ES-I3 (cell line): ENCODE results near the gene OSTM1.
A peak's percentile ranks its signal among the peaks of the same experiment; 100 is the strongest.

Source experiments
- H3K36me3 ChIP-seq: 2 replicates; pipeline ENCODE4 v1.6.1; 2013; ENCODE audit warnings: mild to moderate bottlenecking, low read length, control low read depth, moderate library complexity; ENCODE audit not compliant: insufficient read depth
- H3K4me1 ChIP-seq: 2 replicates; pipeline ENCODE4 v1.6.1; 2013; ENCODE audit warnings: mild to moderate bottlenecking, control low read depth, low read length; ENCODE audit not compliant: insufficient read depth
- H3K9ac ChIP-seq: 2 replicates; pipeline ENCODE4 v1.6.1; 2013; ENCODE audit warnings: low read depth, mild to moderate bottlenecking, low read length, moderate library complexity
- H3K9me3 ChIP-seq: 2 replicates; pipeline ENCODE4 v1.6.1; 2013; ENCODE audit warnings: mild to moderate bottlenecking, low read length, moderate library complexity; ENCODE audit not compliant: control insufficient read depth, insufficient read depth

The OSTM1 gene

GRCh38 chr6:108078191-108078590 is 3.6 kb upstream of the OSTM1 start:
- no peaks in the 10 kb centered on the region for H3K9me3 ChIP-seq
- peaks cover 20% of the 10 kb centered on the region for H3K4me1 ChIP-seq
- no peak overlapping the region for H3K9ac ChIP-seq
- no peaks in the 10 kb centered on the region for H3K36me3 ChIP-seq

GRCh38 chr6:108074057-108074358 is 533 bp downstream of the OSTM1 start:
- H3K36me3 ChIP-seq, result no peaks in the 10 kb centered on the region
- H3K4me1 ChIP-seq, result 0 out of 2 replicates have a peak, but pooled peaks cover 5% of the 10 kb centered on the region
- no peaks in the 10 kb centered on the region for H3K9me3 ChIP-seq

GRCh38 chr6:108071736-108072276 is 2.7 kb downstream of the OSTM1 start:
- Histone ChIP-seq H3K4me1 (0 out of 2 replicates have a peak, but pooled peaks cover under 1% of the 10 kb centered on the region), H3K9ac (no peak overlapping the region), H3K9me3 (no peaks in the 10 kb centered on the region), H3K36me3 (no peaks in the 10 kb centered on the region)

More at GRCh38 chr6:108074057-108074358, 533 bp downstream of the OSTM1 start:
- peak overlapping the region; percentile 91 for H3K9ac ChIP-seq

- no peaks in the 10 kb centered on the region for H3K9me3 ChIP-seq
- peaks cover 2% of the 10 kb centered on the region; the same call in 1 of the 2 replicates for H3K36me3 ChIP-seq
- H3K4me1 ChIP-seq, result no peaks in the 10 kb centered on the region
- no peak overlapping the region for H3K9ac ChIP-seq
These were observed 5.9 kb downstream of the OSTM1 start for GRCh38 chr6:108068618-108069017.

GRCh38 chr6:108068182-108068581 is 6.4 kb downstream of the OSTM1 start:
- Histone ChIP-seq H3K36me3 (peaks cover 4% of the 10 kb centered on the region; the same call in 1 of the 2 replicates), H3K9ac (no peak overlapping the region), H3K4me1 (no peaks in the 10 kb centered on the region), H3K9me3 (no peaks in the 10 kb centered on the region)

- H3K4me1 ChIP-seq, result no peaks in the 10 kb centered on the region
- no peaks in the 10 kb centered on the region for H3K9me3 ChIP-seq
- H3K9ac ChIP-seq, result no peak overlapping the region
- no peaks in the 10 kb centered on the region for H3K36me3 ChIP-seq
These were observed 21.8 kb downstream of the OSTM1 start for GRCh38 chr6:108052706-108053105.

GRCh38 chr6:108051481-108051880 is 23.1 kb downstream of the OSTM1 start:
- Histone ChIP-seq H3K4me1 (no peaks in the 10 kb centered on the region), H3K36me3 (no peaks in the 10 kb centered on the region), H3K9me3 (no peaks in the 10 kb centered on the region), H3K9ac (no peak overlapping the region)

GRCh38 chr6:108039681-108040080 is 34.9 kb downstream of the OSTM1 start:
- Histone ChIP-seq H3K4me1 (no peaks in the 10 kb centered on the region), H3K36me3 (no peaks in the 10 kb centered on the region), H3K9ac (no peak overlapping the region), H3K9me3 (no peaks in the 10 kb centered on the region)

GRCh38 chr6:108036884-108037283 is 37.7 kb downstream of the OSTM1 start:
- Histone ChIP-seq H3K4me1 (no peaks in the 10 kb centered on the region), H3K36me3 (no peaks in the 10 kb centered on the region), H3K9me3 (no peaks in the 10 kb centered on the region), H3K9ac (no peak overlapping the region)

- Histone ChIP-seq H3K36me3 (0 out of 2 replicates have a peak, but pooled peaks cover 4% of the 10 kb centered on the region), H3K9me3 (no peaks in the 10 kb centered on the region), H3K4me1 (no peaks in the 10 kb centered on the region)
These were observed 42.6 kb downstream of the OSTM1 start for GRCh38 chr6:108031968-108032367.

GRCh38 chr6:108030211-108030610 is 44.3 kb downstream of the OSTM1 start:
- Histone ChIP-seq H3K36me3 (0 out of 2 replicates have a peak, but pooled peaks cover 4% of the 10 kb centered on the region), H3K4me1 (no peaks in the 10 kb centered on the region), H3K9me3 (no peaks in the 10 kb centered on the region), H3K9ac (no peak overlapping the region)

More at GRCh38 chr6:108031968-108032367, 42.6 kb downstream of the OSTM1 start:
- no peak overlapping the region for H3K9ac ChIP-seq

GRCh38 chr6:108029226-108029921 is 45.2 kb downstream of the OSTM1 start:
- Histone ChIP-seq H3K9me3 (no peaks in the 10 kb centered on the region), H3K4me1 (no peaks in the 10 kb centered on the region), H3K36me3 (0 out of 2 replicates have a peak, but pooled peaks cover 4% of the 10 kb centered on the region), H3K9ac (no peak overlapping the region)

GRCh38 chr6:108027594-108027993 is 46.9 kb downstream of the OSTM1 start:
- Histone ChIP-seq H3K9ac (no peak overlapping the region), H3K9me3 (no peaks in the 10 kb centered on the region), H3K36me3 (0 out of 2 replicates have a peak, but pooled peaks cover 4% of the 10 kb centered on the region), H3K4me1 (no peaks in the 10 kb centered on the region)

- 0 out of 2 replicates have a peak, but pooled peaks cover 4% of the 10 kb centered on the region for H3K36me3 ChIP-seq
- H3K9me3 ChIP-seq, result no peaks in the 10 kb centered on the region
- H3K9ac ChIP-seq, result no peak overlapping the region
- no peaks in the 10 kb centered on the region for H3K4me1 ChIP-seq
These were observed 47.5 kb downstream of the OSTM1 start for GRCh38 chr6:108027056-108027455.

GRCh38 chr6:108024427-108025073 is 50.0 kb downstream of the OSTM1 start:
- 0 out of 2 replicates have a peak, but pooled peaks cover 4% of the 10 kb centered on the region for H3K36me3 ChIP-seq
- no peaks in the 10 kb centered on the region for H3K4me1 ChIP-seq
- H3K9me3 ChIP-seq, result no peaks in the 10 kb centered on the region
- H3K9ac ChIP-seq, result no peak overlapping the region
